Right forelimb (tissue), 1 donor: ENCODE measurements around the gene NLRP7.
"Not testable (repeated sequence)": the region's sequence is repeated elsewhere in the genome, so short reads cannot be mapped to it uniquely, and the experiment has no call there.

Experiments
- DNase-seq: peaks from one replicate; pipeline ENCODE4 v3.0.0-alpha.2; 2018

NLRP7 gene

DNA sequence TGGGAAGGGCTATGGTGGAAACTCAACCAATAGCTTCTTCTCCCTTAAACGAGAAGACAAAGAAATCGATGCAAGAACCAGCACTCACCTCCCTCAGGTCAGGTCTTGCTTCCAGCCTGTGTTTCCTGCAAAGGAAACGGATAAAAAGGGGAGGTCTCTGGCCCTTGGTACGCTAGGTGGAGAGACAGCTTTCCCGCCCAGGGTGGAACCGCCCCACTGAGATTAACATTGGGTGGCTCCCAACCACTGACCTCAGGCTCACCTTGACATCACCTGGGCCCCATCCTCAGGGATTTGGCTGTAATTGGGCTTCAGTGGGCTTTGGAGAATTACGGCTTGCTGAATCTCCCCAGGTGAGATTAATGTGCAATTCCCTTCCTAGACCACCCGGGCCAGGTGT, at the start of gene NLRP7:
NLRP7 (minus strand) TSS at position 150 of the 400 bp plus-strand sequence.
- DNase-seq = no peak

DNA sequence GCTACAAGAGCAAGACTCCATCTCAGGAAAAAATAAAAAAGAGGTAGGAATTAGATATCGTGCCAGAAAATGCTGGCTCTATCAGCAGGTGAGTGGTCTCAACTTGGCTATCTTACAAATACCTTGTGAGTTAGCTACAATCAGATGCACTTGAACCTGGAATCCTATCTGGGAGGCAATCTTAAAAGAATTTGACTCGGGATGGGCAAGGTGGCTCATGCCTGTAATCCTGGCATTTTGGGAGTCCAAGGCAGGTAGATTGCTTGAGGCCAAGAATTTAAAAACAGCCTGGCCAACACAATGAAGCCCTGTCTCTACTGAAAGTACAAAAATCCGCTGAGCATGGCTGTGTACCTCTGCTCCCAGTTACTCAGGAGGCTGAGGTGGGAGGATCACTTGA, 48.2 kb upstream of the NLRP7 start:
- no peak for DNase-seq

- DNase-seq = not testable (repeated sequence)
Observed at GRCh38 chr19:54989531-54989930, 42.2 kb upstream of the NLRP7 start.

DNA sequence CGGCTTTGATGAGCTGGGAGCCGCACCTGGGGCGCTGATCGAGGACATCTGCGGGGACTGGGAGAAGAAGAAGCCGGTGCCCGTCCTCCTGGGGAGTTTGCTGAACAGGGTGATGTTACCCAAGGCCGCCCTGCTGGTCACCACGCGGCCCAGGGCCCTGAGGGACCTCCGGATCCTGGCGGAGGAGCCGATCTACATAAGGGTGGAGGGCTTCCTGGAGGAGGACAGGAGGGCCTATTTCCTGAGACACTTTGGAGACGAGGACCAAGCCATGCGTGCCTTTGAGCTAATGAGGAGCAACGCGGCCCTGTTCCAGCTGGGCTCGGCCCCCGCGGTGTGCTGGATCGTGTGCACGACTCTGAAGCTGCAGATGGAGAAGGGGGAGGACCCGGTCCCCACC, 35.2 kb upstream of the NLRP7 start:
- not testable (repeated sequence) for DNase-seq

GRCh38 chr19:54973229-54974090, 26.1 kb upstream of the NLRP7 start:
- not testable (repeated sequence) for DNase-seq

GRCh38 chr19:54971446-54971845, 24.1 kb upstream of the NLRP7 start:
- DNase-seq = not testable (repeated sequence)

GRCh38 chr19:54969647-54970046, 22.3 kb upstream of the NLRP7 start:
- DNase-seq = no peak

GRCh38 chr19:54967611-54968010, 20.3 kb upstream of the NLRP7 start:
- DNase-seq = no peak

DNA sequence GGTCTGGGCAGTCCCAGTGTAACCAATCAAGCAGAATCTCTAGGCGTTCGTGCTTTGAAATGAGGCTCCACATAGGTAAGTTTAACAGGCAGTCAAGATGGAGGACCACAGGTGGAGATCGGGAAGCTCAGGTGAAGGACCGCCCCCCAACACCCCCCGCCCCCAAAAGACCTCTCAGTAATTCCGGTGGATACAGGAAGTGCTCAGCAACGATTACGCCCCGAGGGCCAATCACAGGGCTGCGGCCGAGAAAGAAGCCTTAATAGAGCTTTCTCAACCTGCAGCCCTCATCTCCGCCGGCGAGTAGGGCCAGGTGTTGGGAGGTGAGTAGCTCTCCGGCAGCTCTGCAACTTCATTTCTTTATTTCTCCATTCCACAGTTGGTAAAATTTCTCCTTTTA, 17.7 kb upstream of the NLRP7 start:
- not testable (repeated sequence) for DNase-seq

DNA sequence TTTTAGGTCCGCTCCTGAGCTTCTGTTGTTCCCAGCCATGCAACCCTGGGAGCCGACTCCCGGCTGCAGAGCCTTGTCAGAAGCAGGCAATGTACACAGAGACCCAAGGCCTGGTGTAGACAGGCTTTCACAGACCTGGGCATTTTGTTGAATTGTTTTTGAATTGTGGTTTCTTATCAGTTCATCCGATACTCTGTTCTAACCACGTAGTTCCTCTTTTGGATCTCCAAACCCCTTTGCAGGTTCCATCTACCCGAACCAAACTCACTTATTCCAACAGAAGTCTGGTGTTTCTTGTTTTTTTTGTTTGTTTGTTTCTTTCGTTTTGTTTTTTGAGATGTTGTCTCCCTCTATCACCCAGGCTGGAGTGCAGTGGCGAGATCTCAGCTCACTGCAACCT, 12.5 kb upstream of the NLRP7 start:
- DNase-seq = no peak

- DNase-seq = no peak
Observed at GRCh38 chr19:54955376-54955775, 8.0 kb upstream of the NLRP7 start.

DNA sequence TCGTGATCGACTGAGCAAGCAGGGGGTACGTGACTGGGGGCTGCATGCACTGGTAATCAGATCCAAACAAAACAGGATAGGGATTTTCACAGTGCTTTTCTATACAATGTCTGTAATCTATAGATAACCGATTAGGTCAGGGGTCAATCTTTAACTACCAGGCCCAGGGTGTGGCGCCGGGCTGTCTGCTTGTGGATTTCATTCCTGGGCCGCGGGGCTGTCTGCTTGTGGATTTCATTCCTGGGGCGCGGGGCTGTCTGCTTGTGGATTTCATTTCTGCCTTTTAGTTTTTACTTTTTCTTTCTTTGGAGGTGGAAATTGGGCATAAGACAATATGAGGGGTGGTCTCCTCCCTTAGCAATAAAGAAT, 6.0 kb upstream of the NLRP7 start:
- not testable (repeated sequence) for DNase-seq

DNA sequence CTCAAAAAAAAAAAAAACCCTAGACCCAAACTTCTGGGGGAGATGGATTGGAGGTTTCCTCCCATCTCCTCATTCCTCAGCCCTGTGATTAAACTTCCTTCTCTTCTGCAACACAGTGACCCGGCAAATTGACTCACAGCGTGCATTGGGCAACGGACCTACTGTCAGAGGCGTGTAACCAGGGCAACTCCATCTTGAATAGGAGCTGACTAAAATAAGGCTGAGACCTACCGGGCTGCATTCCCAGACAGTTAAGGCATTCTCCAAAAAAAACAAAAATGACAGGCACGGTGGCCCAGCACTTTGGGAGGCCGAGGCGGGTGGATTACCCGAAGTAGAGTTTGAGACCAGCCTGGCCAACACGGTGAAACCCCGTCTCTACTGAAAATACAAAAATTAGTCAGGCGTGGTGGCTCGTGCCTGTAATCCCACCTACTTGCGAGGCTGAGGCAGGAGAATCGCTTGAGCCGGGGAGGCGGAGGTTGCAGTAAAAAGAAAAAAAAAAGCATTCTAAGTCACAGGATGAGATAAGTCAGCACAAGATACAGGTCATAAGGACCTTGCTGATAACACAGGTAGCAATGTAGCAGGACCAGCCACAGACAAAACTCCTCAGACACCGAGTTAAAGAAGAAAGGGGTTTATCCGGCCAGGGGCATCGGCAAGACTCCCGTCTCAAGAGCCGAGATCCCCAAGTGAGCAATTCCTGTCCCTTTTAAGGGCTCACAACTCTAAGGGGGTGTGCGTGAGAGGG, 5.4 kb upstream of the NLRP7 start:
- no peak for DNase-seq

- DNase-seq = not testable (repeated sequence)
Observed at GRCh38 chr19:54950580-54950979, 3.2 kb upstream of the NLRP7 start.

- no peak for DNase-seq
Observed at GRCh38 chr19:54949412-54949811, 2.1 kb upstream of the NLRP7 start.

DNA sequence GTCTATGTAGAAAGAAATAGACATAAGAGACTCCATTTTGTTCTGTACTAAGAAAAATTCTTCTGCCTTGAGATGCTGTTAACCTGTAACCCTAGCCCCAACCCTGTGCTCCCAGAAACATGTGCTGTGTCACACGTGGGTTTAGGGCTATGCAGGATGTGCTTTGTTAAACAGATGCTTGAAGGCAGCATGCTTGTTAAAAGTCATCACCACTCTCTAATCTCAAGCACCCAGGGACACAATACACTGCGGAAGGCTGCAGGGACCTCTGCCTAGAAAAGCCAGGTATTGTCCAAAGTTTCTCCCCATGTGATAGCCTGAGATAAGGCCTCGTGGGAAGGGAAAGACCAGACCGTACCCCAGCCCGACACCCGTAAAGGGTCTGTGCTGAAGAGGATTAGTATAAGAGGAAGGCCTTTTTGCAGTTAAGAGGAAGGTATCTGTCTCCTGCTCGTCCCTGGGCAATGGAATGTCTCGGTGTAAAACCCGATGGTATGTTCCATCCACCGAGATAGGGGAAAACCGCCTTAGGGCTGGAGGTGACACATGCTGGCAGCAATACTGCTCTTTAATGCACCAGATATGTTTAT, 3.5 kb downstream of the NLRP7 start:
- not testable (repeated sequence) for DNase-seq

GRCh38 chr19:54939538-54939937, 7.8 kb downstream of the NLRP7 start:
- DNase-seq = not testable (repeated sequence)

- no peak for DNase-seq
Observed at GRCh38 chr19:54938906-54939305, 8.4 kb downstream of the NLRP7 start.

- DNase-seq = no peak
Observed at GRCh38 chr19:54937926-54938325, 9.4 kb downstream of the NLRP7 start.

- DNase-seq = no peak
Observed at GRCh38 chr19:54928299-54928698, 19.0 kb downstream of the NLRP7 start.

GRCh38 chr19:54923276-54923675, 24.1 kb downstream of the NLRP7 start:
- DNase-seq = no peak

DNA sequence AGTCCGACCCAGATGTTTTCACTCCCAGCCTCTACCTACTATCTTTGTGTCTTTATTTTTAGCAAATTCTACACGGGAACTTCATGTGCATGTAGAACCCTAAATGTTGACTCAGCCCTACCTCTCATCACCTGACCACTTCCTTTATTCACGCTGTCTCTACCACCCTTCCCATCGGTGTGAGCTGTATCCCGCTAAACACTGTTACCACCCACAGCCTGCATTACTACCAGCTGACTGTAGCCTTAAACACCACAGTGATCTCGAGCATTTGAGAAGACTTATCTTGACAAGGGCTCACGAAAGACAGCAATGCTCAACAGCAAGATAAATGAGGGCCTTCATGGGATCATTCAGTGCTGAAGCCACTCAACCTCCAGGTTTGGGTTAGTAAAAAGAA, 26.2 kb downstream of the NLRP7 start:
- no peak for DNase-seq
